ENCODE measurements around the gene WDFY4.

Gene WDFY4

GRCh38 chr10:48947690-48948469, 263.2 kb downstream of the WDFY4 start:
- no peak for TF ChIP-seq ZFX (IDR thresholded peaks at IDR 0.05)
- no peak for TF ChIP-seq CTCF (conservative IDR thresholded peaks at IDR 0.05)
- no peak overlapping the region for H3K27ac ChIP-seq

GRCh38 chr10:48948470-48949037, 263.9 kb downstream of the WDFY4 start:
- H3K27ac ChIP-seq = no peak overlapping the region
- no peak for TF ChIP-seq CTCF (conservative IDR thresholded peaks at IDR 0.05)
- TF ChIP-seq ZFX (IDR thresholded peaks at IDR 0.05) = no peak

DNA sequence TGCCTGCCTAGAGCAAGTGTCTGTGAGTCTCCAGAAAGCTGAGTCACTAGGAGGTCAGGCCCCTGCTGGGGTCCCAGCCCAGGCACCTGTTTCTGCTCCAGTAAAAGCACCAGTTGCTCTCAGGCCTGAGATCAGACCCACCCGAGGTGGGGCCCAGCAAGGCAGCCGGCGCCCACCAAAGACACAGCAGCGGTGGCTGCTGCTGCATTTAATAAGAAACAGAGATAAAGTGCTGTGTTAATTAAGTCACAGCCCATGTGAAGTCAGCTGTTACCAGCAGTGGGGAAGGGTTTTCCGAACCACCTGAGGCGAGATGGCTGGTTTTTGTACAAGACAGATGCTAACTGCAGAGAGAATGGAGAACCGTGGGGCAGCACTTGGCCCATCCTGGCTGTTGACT, 267.0 kb downstream of the WDFY4 start:
- H3K27ac ChIP-seq = no peak overlapping the region
- no peak for TF ChIP-seq CTCF (conservative IDR thresholded peaks at IDR 0.05)
- TF ChIP-seq ZFX (IDR thresholded peaks at IDR 0.05) = no peak

- no peak overlapping the region for H3K27ac ChIP-seq
- TF ChIP-seq ZFX (IDR thresholded peaks at IDR 0.05) (no peak), CTCF (conservative IDR thresholded peaks at IDR 0.05) (no peak)
Observed at GRCh38 chr10:48957361-48958151, 272.9 kb downstream of the WDFY4 start.

GRCh38 chr10:48958598-48959190, 274.0 kb downstream of the WDFY4 start:
- TF ChIP-seq CTCF (conservative IDR thresholded peaks at IDR 0.05) (no peak), ZFX (IDR thresholded peaks at IDR 0.05) (no peak)
- H3K27ac ChIP-seq = no peak overlapping the region

DNA sequence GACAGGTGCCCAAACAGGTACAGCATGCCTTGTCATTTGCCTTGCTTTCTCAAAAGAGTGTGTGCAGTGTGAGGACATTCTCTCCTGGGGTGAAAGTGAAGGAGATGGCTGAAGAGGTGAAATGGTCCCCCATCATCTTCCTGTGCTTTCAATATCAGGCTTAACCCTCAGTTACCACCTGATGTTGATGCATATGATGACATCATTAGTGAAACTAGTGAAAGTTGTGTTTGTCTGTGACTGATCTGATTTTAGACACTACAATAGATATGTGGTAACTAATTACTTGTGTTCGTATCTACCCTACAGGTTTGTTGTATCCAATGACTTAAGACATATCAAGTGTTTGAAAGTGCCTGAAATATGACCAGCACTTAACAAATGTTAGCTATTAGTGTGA, 279.4 kb downstream of the WDFY4 start:
- TF ChIP-seq ZFX (IDR thresholded peaks at IDR 0.05) = no peak
- TF ChIP-seq CTCF (conservative IDR thresholded peaks at IDR 0.05) = no peak
- no peak overlapping the region for H3K27ac ChIP-seq

Data from C4-2B (cell line).